Stimulated activated CD8-positive, alpha-beta memory T cell treated with anti-CD3 and anti-CD28 coated beads, Interleukin-7, amount 100 ng/mL, for 24 hours (primary cell): ENCODE data around the gene DBT.
A peak's percentile ranks its signal among the peaks of the same experiment; 100 is the strongest.
"Not testable (repeated sequence)": the region's sequence is repeated elsewhere in the genome, so short reads cannot be mapped to it uniquely, and the experiment has no call there.

Source experiments
- DNase-seq: peaks from one replicate; pipeline ENCODE4 v3.0.0-alpha.2; 2020; ENCODE audit warnings: low read depth

DBT gene

GRCh38 chr1:100249537-100250257 is at the start of gene DBT:
Gene DBT, minus strand, starts transcription at chr1:100249834. Its CDS starts 14 bp downstream, at chr1:100249820.
- DNase-seq: peak; percentile 83

GRCh38 chr1:100298512-100298911 is 48.9 kb upstream of the DBT start:
- no peak for DNase-seq

DNA sequence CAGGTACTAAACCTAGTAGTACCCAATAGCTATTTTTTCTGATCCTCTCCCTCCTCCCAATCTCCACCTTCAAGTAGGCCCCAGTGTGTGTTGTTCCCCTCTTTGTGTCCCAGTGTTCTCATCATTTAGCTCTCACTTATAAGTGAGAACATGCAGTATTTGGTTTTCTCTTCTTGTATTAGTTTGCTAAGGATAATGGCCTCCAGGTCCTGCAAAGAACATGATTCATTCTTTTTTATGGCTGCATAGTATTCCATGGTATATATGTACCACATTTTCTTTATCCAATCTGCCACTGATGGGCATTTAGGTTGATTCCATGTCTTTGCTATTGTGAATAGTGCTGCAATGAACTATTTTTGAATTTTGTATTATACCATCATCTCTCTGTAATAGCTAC is 47.4 kb upstream of the DBT start:
- not testable (repeated sequence) for DNase-seq

DNA sequence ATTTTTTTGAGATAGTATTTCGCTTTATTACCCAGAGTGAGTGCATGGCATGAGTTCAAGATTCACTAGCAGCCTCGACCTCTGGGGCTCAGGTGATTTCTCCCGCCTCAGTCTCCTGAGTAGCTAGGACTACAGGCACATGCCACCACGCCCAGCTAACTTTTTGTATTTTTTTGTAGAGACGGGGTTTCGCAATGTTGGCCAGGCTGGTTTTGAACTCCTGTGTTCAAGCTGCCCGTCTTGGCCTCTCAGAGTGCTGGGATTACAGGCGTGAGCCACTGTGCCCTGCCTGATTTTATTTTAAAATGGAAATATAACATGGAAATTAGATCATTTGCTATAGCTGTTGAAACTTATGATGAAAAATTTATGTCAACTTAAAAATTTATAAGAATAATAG is 46.5 kb upstream of the DBT start:
- DNase-seq: no peak

DNA sequence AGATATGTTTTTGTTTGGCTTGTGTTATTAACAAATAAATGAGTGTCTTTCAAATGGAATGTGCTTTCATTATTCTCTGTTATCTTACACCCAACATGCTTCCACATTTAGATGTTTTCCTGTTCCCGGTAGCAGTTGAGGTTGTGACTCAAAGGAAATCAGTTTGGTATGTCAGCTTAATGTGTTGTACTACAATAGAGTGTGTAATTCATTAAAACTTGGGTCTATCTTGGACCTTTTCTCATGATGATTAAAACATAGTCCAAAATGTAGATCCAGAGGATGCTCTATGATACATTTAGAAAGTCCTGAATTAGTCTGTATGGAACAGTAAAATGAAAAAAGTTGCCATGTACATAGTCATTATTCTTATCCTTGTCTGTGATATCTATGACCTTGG is 43.1 kb upstream of the DBT start:
- no peak for DNase-seq

DNA sequence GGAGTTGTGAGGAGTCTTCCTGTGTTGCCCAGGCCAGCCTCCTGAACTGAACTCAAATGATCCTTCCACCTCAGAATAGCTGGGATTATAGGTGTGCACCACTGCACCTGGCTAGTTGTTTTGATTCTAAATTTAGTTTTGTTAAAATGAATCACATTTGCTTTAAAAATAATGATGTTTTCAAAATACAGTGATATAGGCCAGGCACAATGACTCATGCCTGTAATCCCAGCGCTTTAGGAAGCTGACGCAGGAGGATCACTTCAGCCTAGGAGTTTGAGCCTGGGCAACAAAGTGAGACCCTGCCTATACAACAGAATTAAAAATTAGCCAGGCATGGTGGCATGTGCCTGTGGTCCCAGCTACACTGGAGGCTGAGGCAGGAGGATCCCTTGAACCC is 40.7 kb upstream of the DBT start:
- no peak for DNase-seq

GRCh38 chr1:100287162-100287561 is 37.5 kb upstream of the DBT start:
- no peak for DNase-seq

GRCh38 chr1:100284591-100284990 is 35.0 kb upstream of the DBT start:
- no peak for DNase-seq

DNA sequence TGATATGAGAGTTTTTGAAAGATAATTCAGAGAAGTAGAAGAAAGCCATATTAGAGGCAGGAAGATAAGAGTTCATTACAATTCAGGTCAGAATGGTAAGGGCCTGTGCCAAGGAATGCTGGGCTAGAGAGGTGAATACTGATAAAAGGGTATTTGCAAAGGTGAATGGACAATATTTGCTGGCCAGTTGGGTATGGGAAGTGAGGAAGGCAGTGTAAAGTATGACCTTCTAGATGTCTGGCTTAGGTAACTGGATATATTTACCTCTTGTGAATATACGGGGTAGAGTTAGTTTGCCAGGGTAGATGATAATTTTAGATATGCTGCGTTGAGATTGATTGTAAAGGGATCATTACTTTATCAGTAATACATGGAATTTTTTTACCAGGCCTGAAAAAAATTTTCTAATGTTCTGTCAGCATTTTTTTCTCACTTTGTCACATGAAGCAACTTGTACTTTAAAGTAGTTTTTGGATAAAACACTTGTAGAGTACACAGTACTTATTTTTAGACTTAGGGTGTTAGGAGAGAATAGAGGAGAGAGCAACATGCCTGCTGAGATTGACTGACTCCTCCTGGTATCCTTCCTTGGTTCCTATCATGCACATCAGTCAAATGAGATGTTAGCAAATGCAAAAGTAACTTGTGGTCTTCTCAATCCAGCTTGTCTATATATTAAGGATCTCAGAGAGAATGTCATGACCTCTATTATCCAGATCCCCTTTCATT is 30.5 kb upstream of the DBT start:
- no peak for DNase-seq

DNA sequence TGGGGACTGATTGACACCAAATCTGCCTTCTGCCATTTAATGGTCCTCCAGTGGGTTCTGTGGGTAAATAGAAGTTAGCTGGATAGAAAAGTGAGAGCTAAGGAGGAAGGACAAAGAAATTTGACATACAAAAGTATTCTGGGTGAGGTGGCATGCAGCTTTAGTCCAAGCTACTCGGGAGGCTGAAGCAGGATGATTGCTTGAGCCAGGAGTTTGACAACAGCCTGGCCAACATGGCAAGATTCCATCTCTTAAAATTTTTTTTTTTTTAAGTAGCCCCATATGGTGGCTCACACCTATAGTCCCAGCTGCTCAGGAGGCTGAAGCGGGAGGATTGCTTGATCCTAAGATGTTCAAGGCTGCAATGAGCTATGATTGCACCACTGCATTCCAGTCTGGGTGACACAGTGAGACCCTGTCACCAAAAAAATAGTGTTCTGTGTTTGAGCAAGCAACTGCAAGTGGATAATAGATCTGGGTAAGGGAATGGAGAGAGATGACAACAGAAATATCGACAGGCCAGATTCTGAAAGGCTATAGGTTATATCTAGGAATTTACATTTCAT is 29.8 kb upstream of the DBT start:
- no peak for DNase-seq

DNA sequence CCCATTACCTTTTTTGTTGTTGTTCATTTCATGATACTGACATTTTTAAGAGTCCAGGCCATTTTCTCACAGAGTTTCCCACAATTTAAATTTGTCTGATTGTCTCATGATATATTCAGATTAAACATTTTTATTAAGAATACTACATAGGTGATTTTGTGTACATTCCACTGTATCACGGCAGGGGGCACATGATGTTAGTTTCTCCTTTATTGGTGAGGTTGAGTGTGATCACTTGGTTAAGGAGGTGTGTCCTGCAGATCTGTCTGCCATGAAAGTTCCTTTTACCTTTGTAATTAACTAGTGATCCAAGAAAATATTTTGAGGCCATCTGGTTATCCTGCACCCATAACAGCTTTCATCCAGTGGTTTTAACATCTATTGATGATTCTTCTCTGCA is 28.2 kb upstream of the DBT start:
- no peak for DNase-seq

DNA sequence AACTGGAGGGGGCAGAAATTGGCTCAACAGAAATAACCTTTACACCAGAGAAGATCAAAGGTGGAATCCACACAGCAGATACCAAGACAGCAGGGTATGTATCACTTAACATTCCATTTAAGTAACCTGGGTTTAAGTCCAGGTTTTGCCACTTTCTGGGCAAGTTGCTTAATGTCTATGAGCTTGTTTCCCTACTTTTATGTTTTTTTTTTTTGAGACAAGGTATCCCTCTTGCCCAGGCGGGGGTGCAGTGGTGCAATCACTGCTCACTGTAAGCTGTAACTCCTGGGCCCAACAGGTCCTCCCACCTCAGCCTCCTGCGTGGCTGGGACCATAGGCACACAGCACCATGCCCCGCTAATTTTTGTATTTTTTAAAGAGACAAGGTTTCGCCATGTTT is 18.6 kb upstream of the DBT start:
- no peak for DNase-seq

DNA sequence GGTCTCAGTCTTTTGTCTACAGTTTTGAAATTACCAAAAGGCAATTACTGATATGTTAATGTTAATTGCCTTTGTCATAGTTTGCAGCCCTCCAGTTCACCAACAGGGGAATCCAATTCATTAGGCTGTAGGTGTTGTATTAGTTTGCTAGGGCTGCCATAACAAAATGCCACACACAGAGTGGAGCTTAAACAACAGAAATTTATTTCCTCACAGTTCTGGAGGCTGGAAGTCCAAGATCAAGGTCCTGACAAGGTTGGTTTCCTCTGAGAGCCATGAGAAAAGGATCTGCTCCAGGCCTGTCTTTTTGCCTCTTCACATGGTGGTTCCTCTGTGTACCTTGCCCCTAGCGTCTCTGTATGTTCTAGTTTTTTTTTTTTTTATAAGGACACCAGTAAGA is 17.6 kb upstream of the DBT start:
- DNase-seq: no peak

DNA sequence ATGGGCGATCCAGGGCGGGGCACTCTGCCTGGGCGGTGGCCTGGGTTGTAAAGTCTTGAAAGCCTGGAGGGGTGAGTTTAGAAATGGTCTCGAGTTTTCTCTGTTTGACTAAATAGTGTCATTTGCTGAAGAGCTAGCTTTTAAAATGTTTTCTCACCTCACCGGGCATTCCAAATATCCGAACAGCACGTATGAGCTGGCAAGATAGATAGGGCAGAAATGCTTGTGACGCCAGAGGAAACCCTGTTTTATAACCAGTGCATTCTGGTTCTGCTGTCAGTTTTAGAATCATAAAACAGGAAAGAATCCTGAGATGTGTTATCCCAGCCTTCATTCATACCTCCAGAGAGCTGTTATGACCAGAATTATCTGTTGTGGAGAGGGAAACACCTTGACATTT is 17.1 kb upstream of the DBT start:
- DNase-seq: no peak

DNA sequence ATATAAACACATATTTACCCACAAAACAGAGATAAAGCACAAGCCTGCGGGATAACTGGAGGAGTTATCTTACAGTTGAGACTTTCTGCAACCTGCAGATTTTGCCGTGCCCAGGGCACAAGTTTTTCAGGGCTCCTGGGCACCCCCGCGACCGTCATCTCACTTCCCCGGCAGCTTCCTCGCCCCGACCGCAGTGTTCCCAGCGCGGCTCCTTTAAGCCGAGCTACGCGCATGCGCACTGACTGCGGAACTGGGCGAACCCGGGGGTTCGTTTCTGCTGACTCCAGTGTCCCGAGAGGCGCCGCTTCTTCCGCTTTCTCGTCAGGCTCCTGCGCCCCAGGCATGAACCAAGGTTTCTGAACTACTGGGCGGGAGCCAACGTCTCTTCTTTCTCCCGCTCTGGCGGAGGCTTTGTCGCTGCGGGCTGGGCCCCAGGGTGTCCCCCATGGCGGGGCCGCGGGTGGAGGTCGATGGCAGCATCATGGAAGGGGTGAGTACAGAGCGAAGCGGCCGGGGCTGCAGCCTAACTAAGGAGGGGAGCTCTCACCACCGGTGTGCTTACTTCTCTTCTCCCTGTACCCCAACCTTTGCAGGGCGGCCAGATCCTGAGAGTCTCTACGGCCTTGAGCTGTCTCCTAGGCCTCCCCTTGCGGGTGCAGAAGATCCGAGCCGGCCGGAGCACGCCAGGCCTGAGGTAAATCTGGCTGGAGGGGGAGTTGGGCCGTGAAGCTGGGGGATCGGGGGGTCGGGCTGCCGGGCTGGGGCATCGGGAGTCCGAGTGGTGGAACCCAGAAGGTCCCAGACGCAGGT is 16.5 kb upstream of the DBT start, which contains the start of gene RTCA:
Gene RTCA (plus strand): TSS at position 286 of the 810 bp plus-strand sequence. CDS start 160 bp downstream, at position 446.
- DNase-seq: peak; percentile 92

GRCh38 chr1:100265562-100265930 is 15.9 kb upstream of the DBT start:
- DNase-seq: no peak

DNA sequence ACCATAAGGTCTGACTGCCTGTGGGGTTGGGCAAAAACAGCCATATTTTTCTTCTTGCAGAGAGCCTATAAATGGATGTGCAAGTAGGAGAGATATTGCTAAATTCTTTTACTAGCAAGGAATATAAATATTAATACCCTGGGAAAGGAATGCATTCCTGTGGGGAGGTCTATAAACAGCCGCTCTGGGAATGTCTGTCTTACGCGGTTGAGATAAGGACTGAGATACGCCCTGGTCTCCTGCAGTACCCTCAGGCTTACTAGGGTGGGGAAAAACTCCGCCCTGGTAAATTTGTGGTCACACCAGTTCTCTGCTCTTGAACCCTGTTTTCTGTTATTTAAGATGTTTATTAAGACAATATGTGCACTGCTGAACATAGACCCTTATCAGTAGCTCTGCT is 14.4 kb upstream of the DBT start:
- DNase-seq: not testable (repeated sequence)

DNA sequence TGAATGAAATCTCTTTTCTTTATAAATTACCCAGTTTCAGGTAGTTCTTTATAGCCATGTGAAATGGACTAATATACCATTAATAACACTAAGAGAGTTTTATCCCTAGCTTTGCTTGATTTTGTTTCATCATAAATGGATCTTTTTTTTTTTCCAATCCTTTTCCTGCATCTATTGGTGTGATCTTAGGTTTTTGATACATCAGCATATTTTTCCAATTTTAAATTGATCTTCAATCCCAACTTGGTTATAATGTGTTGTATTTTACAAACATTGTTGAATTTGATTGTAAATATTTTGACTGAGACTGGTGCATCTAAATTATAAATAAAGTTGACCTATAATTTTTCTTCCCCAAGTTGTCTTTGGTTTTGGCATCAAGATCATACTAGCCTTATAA is 12.1 kb upstream of the DBT start:
- DNase-seq: no peak

GRCh38 chr1:100258427-100258826 is 8.8 kb upstream of the DBT start:
- not testable (repeated sequence) for DNase-seq

DNA sequence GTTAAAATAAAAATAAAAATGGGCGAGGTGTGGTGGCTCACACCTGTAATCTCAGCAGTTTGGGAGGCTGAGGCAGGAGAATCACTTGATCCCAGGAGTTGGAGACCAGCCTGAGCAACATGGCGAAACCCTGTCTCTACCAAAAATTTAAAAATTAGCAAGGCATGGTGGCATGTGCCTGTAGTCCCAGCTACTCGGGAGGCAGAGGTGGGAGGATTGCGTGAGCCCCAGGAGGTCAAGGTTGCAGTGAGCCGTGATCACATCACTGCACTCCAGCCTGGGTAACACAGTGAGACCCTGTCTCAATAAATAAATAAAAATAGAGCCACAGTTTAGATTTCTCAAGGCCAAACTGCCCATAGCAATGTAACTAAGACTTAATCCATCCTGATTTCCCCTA is 6.6 kb upstream of the DBT start:
- not testable (repeated sequence) for DNase-seq

DNA sequence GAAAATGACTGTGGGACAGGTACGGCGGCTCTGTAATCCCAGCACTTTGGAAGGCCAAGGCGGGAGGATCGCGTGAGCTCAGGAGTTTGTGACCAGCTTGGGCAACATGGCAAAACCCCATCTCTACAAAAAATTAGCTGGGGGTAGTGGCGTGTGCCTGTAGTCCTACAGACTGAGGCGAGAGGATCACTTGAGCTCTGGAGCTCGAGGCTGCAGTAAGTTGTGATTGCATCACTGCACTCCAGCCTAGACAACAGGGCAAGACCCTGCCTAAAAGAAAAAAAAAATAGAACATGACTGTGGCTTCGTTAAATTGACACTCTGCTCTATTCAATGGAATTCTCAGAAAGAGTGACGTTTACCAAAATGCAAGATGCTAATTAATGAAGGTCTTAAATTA is 3.9 kb upstream of the DBT start:
- DNase-seq: no peak

GRCh38 chr1:100252901-100253300 is 3.3 kb upstream of the DBT start:
- no peak for DNase-seq

GRCh38 chr1:100250807-100251206 is 1.2 kb upstream of the DBT start:
- DNase-seq: no peak
